HEK293T (cell line): ENCODE data around the gene TM4SF1.

Experiments used
- ARNT ChIP-seq: fragments of 450-650 bp; IDR thresholded peaks from 2 replicates; pipeline ENCODE4 v1.6.1; 2017; ENCODE audit warnings: mild to moderate bottlenecking
- BHLHE40 ChIP-seq: fragments of 450-650 bp; IDR thresholded peaks from 2 replicates; pipeline ENCODE4 v1.6.1; 2016; ENCODE audit warnings: mild to moderate bottlenecking, moderate library complexity, borderline replicate concordance
- FOXA1 ChIP-seq: fragments of 450-650 bp; IDR thresholded peaks from 2 replicates; pipeline ENCODE4 v1.6.1; 2016; ENCODE audit warnings: mild to moderate bottlenecking
- FOXK2 ChIP-seq: fragments of 450-650 bp; IDR thresholded peaks from 2 replicates; pipeline ENCODE4 v1.6.1; 2016; ENCODE audit warnings: mild to moderate bottlenecking
- LEF1 ChIP-seq: fragments of 450-650 bp; IDR thresholded peaks from 2 replicates; pipeline ENCODE4 v1.6.1; 2017; ENCODE audit warnings: mild to moderate bottlenecking, borderline replicate concordance
- SP1 ChIP-seq: fragments of 450-650 bp; IDR thresholded peaks from 2 replicates; pipeline ENCODE4 v1.6.1; 2017

- TF ChIP-seq FOXK2 = no peak
- TF ChIP-seq BHLHE40 = no peak
- no peak for TF ChIP-seq ARNT
- no peak for TF ChIP-seq FOXA1
- no peak for TF ChIP-seq LEF1
- no peak for TF ChIP-seq SP1
Measured at GRCh38 chr3:149390294-149390693, 12.8 kb upstream of the TM4SF1 start.
